ENCODE data around the gene NPL.

Gene NPL

GRCh38 chr1:182789138-182790076 lies at the start of gene NPL:
Gene NPL (plus strand): TSS chr1:182789773. CDS start chr1:182794372, 4,599 bp downstream.
- peak; percentile 92 to 96 (median 96) for DNase-seq

GRCh38 chr1:182740120-182740519 lies 49.5 kb upstream of the NPL start:
- DNase-seq: no peak

- no peak for DNase-seq
Observed at GRCh38 chr1:182742780-182743179, 46.8 kb upstream of the NPL start.

- DNase-seq: no peak
Observed at GRCh38 chr1:182752077-182752988, 37.2 kb upstream of the NPL start.

- no peak for DNase-seq
Observed at GRCh38 chr1:182754087-182754486, 35.5 kb upstream of the NPL start.

GRCh38 chr1:182754543-182755314 lies 34.8 kb upstream of the NPL start:
- DNase-seq: no peak

- no peak for DNase-seq
Observed at GRCh38 chr1:182755632-182756031, 33.9 kb upstream of the NPL start.

GRCh38 chr1:182756423-182756822 lies 33.1 kb upstream of the NPL start:
- DNase-seq: no peak

- no peak for DNase-seq
Observed at GRCh38 chr1:182761396-182762395, 27.9 kb upstream of the NPL start.

GRCh38 chr1:182762536-182762935 lies 27.0 kb upstream of the NPL start:
- DNase-seq: no peak

GRCh38 chr1:182764029-182764727 lies 25.4 kb upstream of the NPL start:
- no peak for DNase-seq

- no peak for DNase-seq
Observed at GRCh38 chr1:182765391-182765790, 24.2 kb upstream of the NPL start.

GRCh38 chr1:182766050-182766449 lies 23.5 kb upstream of the NPL start:
- no peak for DNase-seq

- DNase-seq: no peak
Observed at GRCh38 chr1:182766881-182767645, 22.5 kb upstream of the NPL start.

GRCh38 chr1:182768963-182769362 lies 20.6 kb upstream of the NPL start:
- no peak for DNase-seq

GRCh38 chr1:182770232-182770631 lies 19.3 kb upstream of the NPL start:
- no peak for DNase-seq

GRCh38 chr1:182771187-182771984 lies 18.2 kb upstream of the NPL start:
- no peak for DNase-seq

- no peak for DNase-seq
Observed at GRCh38 chr1:182777386-182777785, 12.2 kb upstream of the NPL start.

GRCh38 chr1:182778862-182779261 lies 10.7 kb upstream of the NPL start:
- DNase-seq: no peak

Data from suppressor macrophage treated with lipopolysaccharide for 1 hour (primary cell).